ENCODE results near the gene BRINP1.

BRINP1 gene

GRCh38 chr9:119302988-119303698 lies 66.1 kb downstream of the BRINP1 start:
- Histone ChIP-seq H3K9me3 (ENCODE audit: control insufficient read depth, low read length) (no peaks in the 10 kb centered on the region), H3K4me3 (ENCODE audit: extremely low read depth, insufficient read depth, low read length, poor library complexity, severe bottlenecking) (no peak overlapping the region), H3K36me3 (ENCODE audit: control insufficient read depth, insufficient read depth, low read length) (no peaks in the 10 kb centered on the region), H3K27ac (ENCODE audit: low read depth, low read length, severe bottlenecking) (no peak overlapping the region), H3K4me1 (ENCODE audit: control insufficient read depth, insufficient read depth, low read length, poor library complexity, severe bottlenecking) (no peaks in the 10 kb centered on the region)
- 77 to 87% methylated on average over 8 to 10 of the region's 13 CpGs for WGBS, 2 experiments (ENCODE audit: insufficient coverage in 2 of 2)

GRCh38 chr9:119298076-119298853 lies 71.0 kb downstream of the BRINP1 start:
- no peaks in the 10 kb centered on the region for H3K36me3 ChIP-seq (ENCODE audit: control insufficient read depth, insufficient read depth, low read length)
- no peaks in the 10 kb centered on the region for H3K9me3 ChIP-seq (ENCODE audit: control insufficient read depth, low read length)
- 0 to 61% methylated on average over 1 to 2 of the region's 3 CpGs for WGBS, 2 experiments (ENCODE audit: insufficient coverage in 2 of 2)
- no peak overlapping the region for H3K4me3 ChIP-seq (ENCODE audit: extremely low read depth, insufficient read depth, low read length, poor library complexity, severe bottlenecking)
- H3K27ac ChIP-seq (ENCODE audit: low read depth, low read length, severe bottlenecking) = no peak overlapping the region
- no peaks in the 10 kb centered on the region for H3K4me1 ChIP-seq (ENCODE audit: control insufficient read depth, insufficient read depth, low read length, poor library complexity, severe bottlenecking)

DNA sequence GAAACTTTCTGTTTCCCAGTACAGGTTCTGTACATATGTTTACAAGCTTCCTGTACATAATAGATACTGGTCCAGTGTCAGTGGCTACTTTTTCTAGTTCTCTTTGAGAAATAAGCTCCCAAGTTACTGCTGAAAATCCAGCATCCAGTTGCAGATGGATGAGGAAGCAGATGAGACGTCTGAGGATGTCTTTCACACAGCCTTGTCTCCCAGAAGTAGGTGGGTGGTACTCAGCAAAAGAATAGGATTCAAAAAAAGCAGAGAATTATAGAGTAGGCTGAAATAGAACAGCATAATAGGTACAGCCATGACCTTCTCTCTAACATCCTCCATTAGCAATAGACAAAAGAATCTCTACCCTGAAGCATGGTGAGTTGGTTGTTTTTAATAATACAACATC lies 77.7 kb downstream of the BRINP1 start:
- Histone ChIP-seq H3K9me3 (ENCODE audit: control insufficient read depth, low read length) (no peaks in the 10 kb centered on the region), H3K4me3 (ENCODE audit: extremely low read depth, insufficient read depth, low read length, poor library complexity, severe bottlenecking) (no peak overlapping the region), H3K27ac (ENCODE audit: low read depth, low read length, severe bottlenecking) (no peak overlapping the region), H3K4me1 (ENCODE audit: control insufficient read depth, insufficient read depth, low read length, poor library complexity, severe bottlenecking) (no peaks in the 10 kb centered on the region), H3K36me3 (ENCODE audit: control insufficient read depth, insufficient read depth, low read length) (no peaks in the 10 kb centered on the region)
- WGBS, 2 experiments (ENCODE audit: insufficient coverage in 2 of 2) = 29% methylated on average over 1 of the region's 1 CpG; no CpG with 5 or more reads in 1 of the 2 experiments

- Histone ChIP-seq H3K36me3 (ENCODE audit: control insufficient read depth, insufficient read depth, low read length) (no peaks in the 10 kb centered on the region), H3K4me3 (ENCODE audit: extremely low read depth, insufficient read depth, low read length, poor library complexity, severe bottlenecking) (no peak overlapping the region), H3K9me3 (ENCODE audit: control insufficient read depth, low read length) (no peaks in the 10 kb centered on the region), H3K4me1 (ENCODE audit: control insufficient read depth, insufficient read depth, low read length, poor library complexity, severe bottlenecking) (no peaks in the 10 kb centered on the region), H3K27ac (ENCODE audit: low read depth, low read length, severe bottlenecking) (no peak overlapping the region)
- WGBS, 2 experiments (ENCODE audit: insufficient coverage in 2 of 2) = 78 to 80% methylated on average over 2 to 3 of the region's 3 CpGs
Observed at GRCh38 chr9:119289740-119290433, 79.3 kb downstream of the BRINP1 start.

GRCh38 chr9:119284587-119285337 lies 84.5 kb downstream of the BRINP1 start:
- no peaks in the 10 kb centered on the region for H3K36me3 ChIP-seq (ENCODE audit: control insufficient read depth, insufficient read depth, low read length)
- 73 to 88% methylated on average over 5 to 9 of the region's 12 CpGs for WGBS, 2 experiments (ENCODE audit: insufficient coverage in 2 of 2)

DNA sequence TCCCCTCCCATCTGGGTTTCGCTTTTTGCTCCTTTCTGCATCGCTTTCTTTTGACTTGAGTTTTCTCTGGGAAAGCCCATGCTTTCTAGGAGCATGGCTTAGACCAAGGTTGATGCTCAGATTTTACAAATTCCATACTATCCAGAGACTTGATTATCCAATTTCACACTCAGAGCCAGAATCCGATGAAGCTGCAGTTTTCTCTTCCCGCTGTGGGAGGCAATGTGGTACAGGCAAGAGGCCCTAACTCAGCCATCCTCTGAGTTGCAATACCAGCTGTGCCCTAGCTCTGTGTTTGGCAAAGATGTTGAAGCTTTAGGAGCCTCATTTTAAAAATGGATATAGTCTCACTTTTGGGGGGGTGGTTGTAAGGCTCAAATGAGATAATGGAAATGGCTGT lies 85.1 kb downstream of the BRINP1 start:
- Histone ChIP-seq H3K4me3 (ENCODE audit: extremely low read depth, insufficient read depth, low read length, poor library complexity, severe bottlenecking) (no peak overlapping the region), H3K9me3 (ENCODE audit: control insufficient read depth, low read length) (no peaks in the 10 kb centered on the region), H3K27ac (ENCODE audit: low read depth, low read length, severe bottlenecking) (no peak overlapping the region), H3K4me1 (ENCODE audit: control insufficient read depth, insufficient read depth, low read length, poor library complexity, severe bottlenecking) (peaks cover 3% of the 10 kb centered on the region), H3K36me3 (ENCODE audit: control insufficient read depth, insufficient read depth, low read length) (no peaks in the 10 kb centered on the region)
- WGBS, 2 experiments (ENCODE audit: insufficient coverage in 2 of 2) = 87 to 94% methylated on average over 2 of the region's 4 CpGs

More at GRCh38 chr9:119284587-119285337, 84.5 kb downstream of the BRINP1 start:
- H3K27ac ChIP-seq (ENCODE audit: low read depth, low read length, severe bottlenecking) = no peak overlapping the region
- H3K4me1 ChIP-seq (ENCODE audit: control insufficient read depth, insufficient read depth, low read length, poor library complexity, severe bottlenecking) = peaks cover 3% of the 10 kb centered on the region
- no peak overlapping the region for H3K4me3 ChIP-seq (ENCODE audit: extremely low read depth, insufficient read depth, low read length, poor library complexity, severe bottlenecking)
- H3K9me3 ChIP-seq (ENCODE audit: control insufficient read depth, low read length) = no peaks in the 10 kb centered on the region

DNA sequence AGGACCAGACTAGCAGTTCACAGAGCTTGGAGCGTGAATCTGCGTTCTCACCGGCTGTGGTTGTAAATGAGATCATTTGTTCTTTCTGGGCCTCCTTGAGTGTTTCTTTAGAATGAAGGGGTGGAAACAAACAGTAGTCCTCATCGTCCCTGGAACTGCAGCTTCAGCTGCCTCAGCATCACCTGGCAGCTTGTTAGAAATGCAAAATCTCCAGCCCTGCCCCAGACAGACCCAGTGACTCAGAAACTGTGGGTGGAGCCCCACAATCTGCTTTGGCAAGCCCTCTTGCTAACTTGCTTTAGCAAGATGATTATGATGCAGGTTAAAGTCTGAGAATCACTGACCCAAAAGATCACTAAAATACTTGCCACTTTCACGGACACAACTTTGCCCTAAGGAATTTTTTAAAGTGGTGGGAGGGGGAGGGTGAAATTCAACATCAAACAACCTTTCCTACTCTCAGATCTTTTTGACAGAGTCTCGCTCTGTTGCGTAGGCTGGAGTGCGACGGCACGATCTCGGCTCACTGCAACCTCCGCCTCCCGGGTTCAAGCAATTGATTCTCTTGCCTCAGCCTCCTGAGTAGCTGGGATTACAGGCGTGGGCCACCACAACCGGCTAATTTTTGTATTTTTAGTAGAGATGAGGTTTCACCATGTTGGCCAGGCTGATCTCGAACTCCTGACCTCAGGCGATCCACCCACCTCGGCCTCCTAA lies 86.0 kb downstream of the BRINP1 start:
- 31 to 35% methylated on average over 10 to 14 of the region's 18 CpGs for WGBS, 2 experiments (ENCODE audit: insufficient coverage in 2 of 2)
- no peak overlapping the region for H3K4me3 ChIP-seq (ENCODE audit: extremely low read depth, insufficient read depth, low read length, poor library complexity, severe bottlenecking)
- peaks cover 3% of the 10 kb centered on the region for H3K4me1 ChIP-seq (ENCODE audit: control insufficient read depth, insufficient read depth, low read length, poor library complexity, severe bottlenecking)
- H3K9me3 ChIP-seq (ENCODE audit: control insufficient read depth, low read length) = no peaks in the 10 kb centered on the region
- no peak overlapping the region for H3K27ac ChIP-seq (ENCODE audit: low read depth, low read length, severe bottlenecking)
- H3K36me3 ChIP-seq (ENCODE audit: control insufficient read depth, insufficient read depth, low read length) = no peaks in the 10 kb centered on the region

DNA sequence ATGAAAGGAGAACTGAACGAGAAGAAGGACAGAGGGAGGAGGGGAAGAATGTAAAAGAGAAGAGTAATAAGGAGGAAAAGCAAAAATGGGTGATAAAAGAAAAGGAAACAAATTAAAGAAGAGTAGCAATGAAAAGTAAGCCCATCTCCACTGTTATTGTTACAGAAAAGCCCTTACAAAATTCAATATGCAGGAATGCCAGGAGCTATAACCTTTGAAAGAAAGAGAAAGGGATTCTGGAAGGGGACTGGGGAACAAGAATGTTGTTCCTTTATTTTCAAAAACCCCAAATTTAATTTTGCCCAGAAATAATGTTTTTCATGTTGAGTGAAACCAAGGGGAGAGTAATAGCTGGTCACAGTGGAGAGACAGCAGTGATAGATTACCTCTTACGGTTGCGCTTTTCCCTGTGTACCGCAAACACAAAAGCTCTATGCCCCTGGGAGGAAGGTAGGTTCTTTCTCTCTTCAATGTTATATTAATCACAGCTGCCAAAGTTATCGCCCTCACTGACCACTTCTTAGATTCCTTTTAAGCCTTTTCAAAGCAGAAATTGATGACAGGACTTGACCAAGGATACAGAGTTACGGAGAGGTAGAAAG lies 86.7 kb downstream of the BRINP1 start:
- Histone ChIP-seq H3K9me3 (ENCODE audit: control insufficient read depth, low read length) (no peaks in the 10 kb centered on the region), H3K4me3 (ENCODE audit: extremely low read depth, insufficient read depth, low read length, poor library complexity, severe bottlenecking) (no peak overlapping the region), H3K4me1 (ENCODE audit: control insufficient read depth, insufficient read depth, low read length, poor library complexity, severe bottlenecking) (peaks cover 3% of the 10 kb centered on the region), H3K36me3 (ENCODE audit: control insufficient read depth, insufficient read depth, low read length) (no peaks in the 10 kb centered on the region), H3K27ac (ENCODE audit: low read depth, low read length, severe bottlenecking) (no peak overlapping the region)
- 22 to 33% methylated on average over 2 to 3 of the region's 6 CpGs for WGBS, 2 experiments (ENCODE audit: insufficient coverage in 2 of 2)

- H3K4me3 ChIP-seq (ENCODE audit: extremely low read depth, insufficient read depth, low read length, poor library complexity, severe bottlenecking) = no peak overlapping the region
- peaks cover 3% of the 10 kb centered on the region for H3K4me1 ChIP-seq (ENCODE audit: control insufficient read depth, insufficient read depth, low read length, poor library complexity, severe bottlenecking)
- H3K9me3 ChIP-seq (ENCODE audit: control insufficient read depth, low read length) = no peaks in the 10 kb centered on the region
- no peaks in the 10 kb centered on the region for H3K36me3 ChIP-seq (ENCODE audit: control insufficient read depth, insufficient read depth, low read length)
- WGBS, 2 experiments (ENCODE audit: insufficient coverage in 2 of 2) = 80 to 83% methylated on average over 1 of the region's 1 CpG
- H3K27ac ChIP-seq (ENCODE audit: low read depth, low read length, severe bottlenecking) = no peak overlapping the region
Observed at GRCh38 chr9:119280740-119281485, 88.3 kb downstream of the BRINP1 start.
